Activated naive CD4-positive, alpha-beta T cell treated with anti-CD3 and anti-CD28 coated beads for 36 hours (primary cell): ENCODE measurements around the gene ECM2. TPM values are rescaled to one million over a fixed set of nuclear protein-coding genes. Genes with fewer than 3 reads are reported as not detected.
"Not testable (repeated sequence)": the region's sequence is repeated elsewhere in the genome, so short reads cannot be mapped to it uniquely, and the experiment has no call there.

ENCODE experiments used
- CTCF ChIA-PET: fragments of 350-600 bp; sonication (Branson Sonifier 250); formaldehyde crosslinking; loops from one replicate; lab custom pipeline; 2021; ENCODE audit warnings: antibody characterized with exemption; lab: Charles Lee
- DNase-seq: peaks from one replicate; pipeline ENCODE4 v3.0.0-alpha.2; 2020
- H3K27ac Mint-ChIP-seq: one replicate; pipeline ENCODE4 v1.8.0; 2021; ENCODE audit warnings: mild to moderate bottlenecking, mixed read lengths
- H3K27me3 Mint-ChIP-seq: one replicate; pipeline ENCODE4 v1.8.0; 2021; ENCODE audit warnings: low read depth, mixed read lengths
- H3K36me3 Mint-ChIP-seq: one replicate; pipeline ENCODE4 v1.8.0; 2021; ENCODE audit warnings: low read depth, mixed read lengths
- H3K4me1 Mint-ChIP-seq: one replicate; pipeline ENCODE4 v1.8.0; 2021; ENCODE audit warnings: low read depth, mixed read lengths
- H3K4me3 Mint-ChIP-seq: one replicate; pipeline ENCODE4 v1.8.0; 2021; ENCODE audit warnings: mild to moderate bottlenecking, moderate library complexity, mixed read lengths
- H3K9me3 Mint-ChIP-seq: one replicate; pipeline ENCODE4 v1.8.0; 2021; ENCODE audit warnings: mixed read lengths
- intact Hi-C: fragments of 100-400 bp; cut with micrococcal nuclease; formaldehyde crosslinking; loops from one replicate; pipeline ENCODE4 v1.15.1; 2023
- total RNA-seq, 2 experiments: library from RNA; stranded (reverse); gene quantifications; one replicate each; pipeline ENCODE4 v1.2.3, GENCODE V29; 2021

Gene ECM2
- not detected for total RNA-seq

GRCh38 chr9:92535940-92536850 lies at the start of gene ECM2:
Gene ECM2 (minus strand): TSS chr9:92535990. CDS start chr9:92522866, 13,124 bp downstream.
- Mint-ChIP-seq H3K9me3 (peaks cover 6% of the 10 kb centered on the region), H3K4me3 (no peak within 1 kb of the TSS), H3K4me1 (peaks cover 2% of the 10 kb centered on the region), H3K27me3 (no peaks in the 10 kb centered on the region), H3K36me3 (no peaks in the 10 kb centered on the region), H3K27ac (no peak within 1 kb of the TSS)
- no peak for DNase-seq
- intact Hi-C loops, result no loop called here
- CTCF ChIA-PET, result interaction anchor here (0.7 kb wide), 1 partner anchor 245 kb away, joined by 3 read pairs; no protein-coding TSS in a partner anchor

- CTCF ChIA-PET, result interaction anchor here (1.1 kb wide), 1 partner anchor 438 kb away, joined by 3 read pairs; no protein-coding TSS in a partner anchor
- H3K4me1 Mint-ChIP-seq, result no peaks in the 10 kb centered on the region
- H3K9me3 Mint-ChIP-seq, result peaks cover 7% of the 10 kb centered on the region
- intact Hi-C loops, result no loop called here
- H3K27me3 Mint-ChIP-seq, result no peaks in the 10 kb centered on the region
- peaks cover 4% of the 10 kb centered on the region for H3K36me3 Mint-ChIP-seq
- H3K27ac Mint-ChIP-seq, result no peak overlapping the region
- no peak overlapping the region for H3K4me3 Mint-ChIP-seq
- no peak for DNase-seq
These were observed 40.4 kb upstream of the ECM2 start for GRCh38 chr9:92576175-92576574.

GRCh38 chr9:92573612-92574011 lies 37.8 kb upstream of the ECM2 start:
- intact Hi-C loops, H3K4me3 Mint-ChIP-seq, H3K27ac Mint-ChIP-seq, H3K36me3 Mint-ChIP-seq, H3K9me3 Mint-ChIP-seq, DNase-seq, H3K27me3 Mint-ChIP-seq, H3K4me1 Mint-ChIP-seq: not testable (repeated sequence)
- CTCF ChIA-PET, result interaction anchor here (0.6 kb wide), 1 partner anchor 23 kb away, joined by 3 read pairs; no protein-coding TSS in a partner anchor

GRCh38 chr9:92571871-92572270 lies 36.1 kb upstream of the ECM2 start:
- H3K27me3 Mint-ChIP-seq, intact Hi-C loops, H3K4me3 Mint-ChIP-seq, H3K4me1 Mint-ChIP-seq, H3K27ac Mint-ChIP-seq, H3K36me3 Mint-ChIP-seq, DNase-seq: not testable (repeated sequence)
- CTCF ChIA-PET, result interaction anchor here (0.7 kb wide), 1 partner anchor 14 kb away, joined by 6 read pairs; no protein-coding TSS in a partner anchor
- H3K9me3 Mint-ChIP-seq, result peaks cover 11% of the 10 kb centered on the region

- no peak overlapping the region for H3K4me3 Mint-ChIP-seq
- peaks cover 12% of the 10 kb centered on the region for H3K9me3 Mint-ChIP-seq
- intact Hi-C loops, result no loop called here
- no peaks in the 10 kb centered on the region for H3K27me3 Mint-ChIP-seq
- no peaks in the 10 kb centered on the region for H3K36me3 Mint-ChIP-seq
- H3K4me1 Mint-ChIP-seq, result no peaks in the 10 kb centered on the region
- H3K27ac Mint-ChIP-seq, result no peak overlapping the region
- no peak for DNase-seq
- CTCF ChIA-PET, result interaction anchor here (0.6 kb wide), 1 partner anchor 1037 kb away, joined by 3 read pairs; no protein-coding TSS in a partner anchor
These were observed 29.2 kb upstream of the ECM2 start for GRCh38 chr9:92564982-92565381.

- H3K27me3 Mint-ChIP-seq, result no peaks in the 10 kb centered on the region
- H3K4me1 Mint-ChIP-seq, result no peaks in the 10 kb centered on the region
- intact Hi-C loops, result no loop called here
- H3K4me3 Mint-ChIP-seq, result no peak overlapping the region
- H3K27ac Mint-ChIP-seq, result no peak overlapping the region
- CTCF ChIA-PET, result no interaction called here
- no peak for DNase-seq
- no peaks in the 10 kb centered on the region for H3K36me3 Mint-ChIP-seq
- H3K9me3 Mint-ChIP-seq, result peaks cover 12% of the 10 kb centered on the region
These were observed 28.7 kb upstream of the ECM2 start for GRCh38 chr9:92564504-92564903.

- no peak for DNase-seq
- intact Hi-C loops, result no loop called here
- no peaks in the 10 kb centered on the region for H3K36me3 Mint-ChIP-seq
- no peaks in the 10 kb centered on the region for H3K4me1 Mint-ChIP-seq
- no peak overlapping the region for H3K27ac Mint-ChIP-seq
- H3K27me3 Mint-ChIP-seq, result no peaks in the 10 kb centered on the region
- no peak overlapping the region for H3K4me3 Mint-ChIP-seq
- peaks cover 10% of the 10 kb centered on the region for H3K9me3 Mint-ChIP-seq
- CTCF ChIA-PET, result no interaction called here
These were observed 27.6 kb upstream of the ECM2 start for GRCh38 chr9:92563116-92564100.

- CTCF ChIA-PET, result no interaction called here
- Mint-ChIP-seq H3K27me3 (no peaks in the 10 kb centered on the region), H3K4me1 (no peaks in the 10 kb centered on the region), H3K4me3 (no peak overlapping the region), H3K27ac (no peak overlapping the region), H3K9me3 (peaks cover 8% of the 10 kb centered on the region), H3K36me3 (no peaks in the 10 kb centered on the region)
- DNase-seq, result no peak
- intact Hi-C loops, result no loop called here
These were observed 26.7 kb upstream of the ECM2 start for GRCh38 chr9:92562461-92562967.

- Mint-ChIP-seq H3K9me3 (peaks cover 5% of the 10 kb centered on the region), H3K4me3 (no peak overlapping the region), H3K4me1 (no peaks in the 10 kb centered on the region), H3K27ac (no peak overlapping the region), H3K27me3 (no peaks in the 10 kb centered on the region), H3K36me3 (no peaks in the 10 kb centered on the region)
- CTCF ChIA-PET, result interaction anchor here (0.5 kb wide), 1 partner anchor 884 kb away, joined by 4 read pairs; no protein-coding TSS in a partner anchor
- no peak for DNase-seq
- intact Hi-C loops, result no loop called here
These were observed 25.9 kb upstream of the ECM2 start for GRCh38 chr9:92561374-92562330.

- Mint-ChIP-seq H3K36me3 (no peaks in the 10 kb centered on the region), H3K27ac (no peak overlapping the region), H3K4me3 (no peak overlapping the region), H3K27me3 (no peaks in the 10 kb centered on the region), H3K4me1 (peaks cover 7% of the 10 kb centered on the region), H3K9me3 (no peaks in the 10 kb centered on the region)
- intact Hi-C loops, result no loop called here
- CTCF ChIA-PET, result interaction anchor here (0.6 kb wide), 1 partner anchor 207 kb away, joined by 3 read pairs; no protein-coding TSS in a partner anchor
- no peak for DNase-seq
These were observed 23.0 kb upstream of the ECM2 start for GRCh38 chr9:92558612-92559374.
